Smooth muscle cell (in vitro differentiated cells): ENCODE results near the gene ETV5. TPM values are rescaled to one million over a fixed set of nuclear protein-coding genes. Genes with fewer than 3 reads are reported as not detected.
"Not testable (repeated sequence)": the region's sequence is repeated elsewhere in the genome, so short reads cannot be mapped to it uniquely, and the experiment has no call there.

Experiments used
- DNase-seq: peaks from one replicate; lab custom pipeline; 2025; ENCODE audit not compliant: unreplicated experiment; lab: John Stamatoyannopoulos, UW
- H2AFZ ChIP-seq: fragments of 200-600 bp; sonication (generic); 2 replicates; pipeline ENCODE4 v1.6.0; 2016; ENCODE audit warnings: antibody characterized with exemption, low read depth, mild to moderate bottlenecking
- H3F3A ChIP-seq: fragments of 200-600 bp; sonication (generic); 2 replicates; pipeline ENCODE4 v1.6.0; 2017; ENCODE audit warnings: antibody characterized with exemption, low read depth
- H3K27ac ChIP-seq: fragments of 200-600 bp; sonication (generic); 2 replicates; pipeline ENCODE4 v1.5.1; 2016; ENCODE audit warnings: low read depth, mild to moderate bottlenecking
- H3K27me3 ChIP-seq: fragments of 200-600 bp; sonication (generic); 2 replicates; pipeline ENCODE4 v1.6.1; 2016; ENCODE audit warnings: low read depth, mild to moderate bottlenecking
- H3K36me3 ChIP-seq: fragments of 200-600 bp; sonication (generic); 2 replicates; pipeline ENCODE4 v1.5.1; 2016; ENCODE audit warnings: low read depth
- H3K4me1 ChIP-seq: fragments of 200-600 bp; sonication (generic); 2 replicates; pipeline ENCODE4 v1.5.1; 2016; ENCODE audit warnings: low read depth
- H3K4me2 ChIP-seq: fragments of 200-600 bp; sonication (generic); 2 replicates; pipeline ENCODE4 v1.6.0; 2016; ENCODE audit warnings: mild to moderate bottlenecking
- H3K4me3 ChIP-seq: fragments of 200-600 bp; sonication (generic); 2 replicates; pipeline ENCODE4 v1.5.1; 2016; ENCODE audit warnings: mild to moderate bottlenecking
- H3K79me2 ChIP-seq: fragments of 200-600 bp; sonication (generic); 2 replicates; pipeline ENCODE4 v1.6.0; 2016; ENCODE audit warnings: low read depth, mild to moderate bottlenecking
- H3K9ac ChIP-seq: fragments of 200-600 bp; sonication (generic); 2 replicates; pipeline ENCODE4 v1.6.0; 2016; ENCODE audit warnings: low read depth
- H3K9me3 ChIP-seq: fragments of 200-600 bp; sonication (generic); replicated peaks from 2 replicates; pipeline ENCODE4 v1.5.1; 2016; ENCODE audit warnings: low read depth
- H4K20me1 ChIP-seq: fragments of 200-600 bp; sonication (generic); 2 replicates; pipeline ENCODE4 v1.6.0; 2016; ENCODE audit warnings: low read depth
- WGBS: methylation state at CpG from one replicate; pipeline ENCODE4 v1.1.7; 2016; ENCODE audit warnings: low lambda C conversion rate; 5-methylcytosine and 5-hydroxymethylcytosine counted together
- polyA plus RNA-seq: library from polyadenylated mRNA; unstranded; fragments of >200 nt; fragmentation: Nextera tagmentation; extraction: Ambion mirVana; gene quantifications from 2 replicates; pipeline ENCODE4 v1.2.1, GENCODE V29; 2016
- total RNA-seq: library from RNA; depleted of rRNA; stranded (reverse); fragments of >200 nt; gene quantifications from 2 replicates; pipeline ENCODE4 v1.2.3, GENCODE V29; 2014
- TF ChIP-seq, protein P1 (sequence below): fragments of 200-600 bp; sonication (generic); IDR thresholded peaks from 2 replicates; pipeline ENCODE4 v1.5.1; 2017; ENCODE audit warnings: borderline replicate concordance, mild to moderate bottlenecking, antibody characterized with exemption; ENCODE audit not compliant: insufficient read depth, poor library complexity, severe bottlenecking

ETV5 gene
- total and polyA plus RNA-seq, 2 experiments from 2014 or later, result 32.6 to 51.8 TPM

DNA sequence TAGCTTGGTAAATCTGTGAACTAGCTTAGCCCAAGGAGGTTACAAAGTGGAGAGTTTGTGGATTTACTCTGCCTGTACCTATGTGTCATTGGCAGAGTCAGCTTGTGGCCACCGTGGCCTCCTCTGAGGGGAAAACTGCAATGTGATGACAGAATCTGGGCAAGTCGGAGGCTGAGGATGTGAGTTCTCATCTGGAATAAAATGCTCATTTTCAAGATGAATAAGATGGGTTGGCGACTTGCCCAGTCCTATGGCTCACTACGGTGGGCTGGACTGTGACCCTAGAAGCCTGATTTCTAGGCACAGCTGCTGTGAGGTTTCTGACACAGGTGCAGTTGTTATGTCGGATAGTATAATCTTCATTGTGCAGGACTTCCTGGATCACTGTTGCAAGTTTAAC, 83.7 kb downstream of the ETV5 start:
- WGBS, result 68% methylated on average over 5 of the region's 5 CpGs
- H3K27me3 ChIP-seq, result no peaks in the 10 kb centered on the region
- H3K4me3 ChIP-seq, result no peak overlapping the region
- no peaks in the 10 kb centered on the region for H3K9me3 ChIP-seq
- DNase-seq, result no peak
- no peaks in the 10 kb centered on the region for H3K79me2 ChIP-seq
- no peak overlapping the region for H3K9ac ChIP-seq
- TF ChIP-seq, protein P1, sequence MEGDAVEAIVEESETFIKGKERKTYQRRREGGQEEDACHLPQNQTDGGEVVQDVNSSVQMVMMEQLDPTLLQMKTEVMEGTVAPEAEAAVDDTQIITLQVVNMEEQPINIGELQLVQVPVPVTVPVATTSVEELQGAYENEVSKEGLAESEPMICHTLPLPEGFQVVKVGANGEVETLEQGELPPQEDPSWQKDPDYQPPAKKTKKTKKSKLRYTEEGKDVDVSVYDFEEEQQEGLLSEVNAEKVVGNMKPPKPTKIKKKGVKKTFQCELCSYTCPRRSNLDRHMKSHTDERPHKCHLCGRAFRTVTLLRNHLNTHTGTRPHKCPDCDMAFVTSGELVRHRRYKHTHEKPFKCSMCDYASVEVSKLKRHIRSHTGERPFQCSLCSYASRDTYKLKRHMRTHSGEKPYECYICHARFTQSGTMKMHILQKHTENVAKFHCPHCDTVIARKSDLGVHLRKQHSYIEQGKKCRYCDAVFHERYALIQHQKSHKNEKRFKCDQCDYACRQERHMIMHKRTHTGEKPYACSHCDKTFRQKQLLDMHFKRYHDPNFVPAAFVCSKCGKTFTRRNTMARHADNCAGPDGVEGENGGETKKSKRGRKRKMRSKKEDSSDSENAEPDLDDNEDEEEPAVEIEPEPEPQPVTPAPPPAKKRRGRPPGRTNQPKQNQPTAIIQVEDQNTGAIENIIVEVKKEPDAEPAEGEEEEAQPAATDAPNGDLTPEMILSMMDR, result no peak
- H2AFZ ChIP-seq, result no peak overlapping the region
- no peaks in the 10 kb centered on the region for H3K4me1 ChIP-seq
- no peaks in the 10 kb centered on the region for H3F3A ChIP-seq
- no peak overlapping the region for H3K27ac ChIP-seq
- H3K4me2 ChIP-seq, result no peak overlapping the region
- no peaks in the 10 kb centered on the region for H4K20me1 ChIP-seq
- H3K36me3 ChIP-seq, result no peaks in the 10 kb centered on the region

DNA sequence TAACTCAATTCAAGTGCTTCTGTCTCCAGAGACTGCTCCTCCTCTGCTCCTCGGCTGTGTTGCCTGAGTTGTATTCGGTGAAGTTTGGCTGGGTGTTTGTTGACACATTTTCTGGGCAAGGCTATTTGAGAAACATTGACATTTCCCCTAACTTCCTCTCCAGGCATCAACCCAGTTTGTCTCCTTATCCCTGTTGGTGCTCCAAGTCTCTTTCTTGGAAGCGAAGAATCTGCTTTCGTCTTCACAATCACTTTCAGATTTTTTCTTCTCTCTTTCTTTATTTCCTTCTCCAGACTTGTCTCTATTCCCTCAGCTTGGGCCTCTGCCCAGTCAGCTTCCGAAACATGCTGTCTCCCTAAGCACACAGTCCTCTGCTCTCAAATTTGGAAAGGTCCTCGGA, 84.7 kb downstream of the ETV5 start:
- Histone ChIP-seq H3K27me3 (no peaks in the 10 kb centered on the region), H2AFZ (no peak overlapping the region), H3K4me1 (no peaks in the 10 kb centered on the region), H3K9me3 (no peaks in the 10 kb centered on the region), H3F3A (no peaks in the 10 kb centered on the region), H3K9ac (no peak overlapping the region), H3K4me3 (no peak overlapping the region), H4K20me1 (no peaks in the 10 kb centered on the region), H3K27ac (no peak overlapping the region), H3K36me3 (no peaks in the 10 kb centered on the region), H3K79me2 (no peaks in the 10 kb centered on the region), H3K4me2 (no peak overlapping the region)
- no peak for DNase-seq
- WGBS, result 92% methylated on average over 6 of the region's 6 CpGs
- TF ChIP-seq, protein P1, result no peak

DNA sequence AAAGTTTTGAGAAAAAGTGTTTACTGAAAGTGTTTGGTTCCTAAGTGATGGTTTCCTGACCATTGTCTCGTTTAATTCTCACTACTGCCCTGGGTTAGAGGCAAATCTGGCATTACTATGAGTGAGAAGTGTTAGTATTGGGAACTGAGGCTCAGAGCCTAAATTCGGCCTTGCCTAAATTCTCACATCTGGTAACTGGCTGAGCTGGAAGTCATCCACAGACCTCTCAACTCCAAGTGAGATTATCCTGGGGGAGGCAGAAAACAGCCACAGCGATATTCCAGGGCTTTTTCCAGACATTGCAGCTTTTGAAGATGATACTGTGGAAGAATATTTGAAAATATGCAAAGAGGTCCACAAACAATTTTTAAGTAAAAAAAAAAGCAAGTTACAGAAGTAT, 86.0 kb downstream of the ETV5 start:
- TF ChIP-seq, protein P1, result no peak
- H3K9me3 ChIP-seq, result no peaks in the 10 kb centered on the region
- H3K27ac ChIP-seq, result peak overlapping the region; percentile 36
- H3K9ac ChIP-seq, result no peak overlapping the region
- no peaks in the 10 kb centered on the region for H3K27me3 ChIP-seq
- H3K4me3 ChIP-seq, result no peak overlapping the region
- WGBS, result 58% methylated on average over 3 of the region's 3 CpGs
- H3K4me1 ChIP-seq, result no peaks in the 10 kb centered on the region
- DNase-seq, result no peak
- no peak overlapping the region for H3K4me2 ChIP-seq
- H3K79me2 ChIP-seq, result no peaks in the 10 kb centered on the region
- H3K36me3 ChIP-seq, result no peaks in the 10 kb centered on the region
- no peaks in the 10 kb centered on the region for H3F3A ChIP-seq
- H2AFZ ChIP-seq, result no peak overlapping the region
- no peaks in the 10 kb centered on the region for H4K20me1 ChIP-seq

DNA sequence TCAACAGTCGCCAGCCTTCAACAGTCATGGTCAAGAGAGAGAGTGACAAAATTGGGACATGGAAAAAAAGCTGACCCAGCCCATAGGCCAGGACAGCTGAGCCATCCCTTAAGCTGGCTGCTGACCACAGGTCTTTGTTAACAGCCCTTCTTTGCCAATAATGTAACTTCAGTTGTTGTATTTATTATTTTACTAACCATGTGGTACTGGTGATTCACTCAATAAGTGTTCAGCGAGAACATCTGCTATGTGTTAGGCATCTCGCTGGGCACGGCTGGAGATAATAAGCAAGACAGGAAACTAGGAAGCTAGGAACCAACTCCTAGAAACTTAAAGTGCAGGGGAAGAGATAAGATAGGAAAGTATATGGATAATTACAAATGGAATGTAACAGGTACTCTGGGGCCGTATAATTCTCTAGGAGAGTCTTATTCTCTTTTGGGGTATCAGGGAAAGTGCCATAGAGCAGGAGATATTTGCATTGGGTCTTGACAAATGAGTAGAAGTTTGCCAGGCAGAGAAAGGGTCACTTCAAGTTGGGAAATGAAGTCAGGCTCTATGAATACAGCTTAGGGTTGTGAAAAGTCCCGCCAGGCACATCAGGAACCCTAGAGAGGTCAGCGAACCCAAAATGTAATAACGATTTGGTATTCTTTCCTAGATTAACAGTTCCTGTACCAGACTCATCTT, 87.1 kb downstream of the ETV5 start:
- peak overlapping the region; percentile 57 for H3K27ac ChIP-seq
- no peaks in the 10 kb centered on the region for H3K9me3 ChIP-seq
- no peak overlapping the region for H3K4me2 ChIP-seq
- H4K20me1 ChIP-seq, result no peaks in the 10 kb centered on the region
- H3K36me3 ChIP-seq, result no peaks in the 10 kb centered on the region
- no peaks in the 10 kb centered on the region for H3K27me3 ChIP-seq
- no peak overlapping the region for H3K4me3 ChIP-seq
- DNase-seq, result no peak
- TF ChIP-seq, protein P1, result no peak
- no peaks in the 10 kb centered on the region for H3K4me1 ChIP-seq
- H3K9ac ChIP-seq, result no peak overlapping the region
- WGBS, result 48% methylated on average over 8 of the region's 8 CpGs
- no peak overlapping the region for H2AFZ ChIP-seq
- no peaks in the 10 kb centered on the region for H3K79me2 ChIP-seq
- H3F3A ChIP-seq, result no peaks in the 10 kb centered on the region

DNA sequence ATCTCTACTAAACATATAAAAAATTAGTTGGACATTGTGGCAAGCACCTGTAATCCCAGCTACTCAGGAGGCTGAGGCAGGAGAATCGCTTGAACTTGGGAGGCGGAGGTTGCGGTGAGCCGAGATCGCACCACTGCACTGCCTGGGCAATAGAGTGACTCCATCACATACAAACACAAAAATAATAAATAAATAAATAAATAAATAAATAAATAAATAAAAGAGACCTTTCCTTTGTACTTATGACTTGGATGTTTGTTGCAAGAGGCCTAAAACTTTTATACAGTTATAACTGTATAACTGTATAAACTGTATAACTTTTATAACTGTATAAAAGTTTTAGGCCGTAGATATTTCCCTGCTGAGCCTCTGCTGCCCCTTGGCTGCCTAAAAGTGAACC, 87.6 kb downstream of the ETV5 start:
- H3K27me3 ChIP-seq, H3K9ac ChIP-seq, H3K36me3 ChIP-seq, H3K4me1 ChIP-seq, H3K4me3 ChIP-seq, DNase-seq, H3K79me2 ChIP-seq, H3K9me3 ChIP-seq, H3F3A ChIP-seq, H4K20me1 ChIP-seq, H3K4me2 ChIP-seq, H2AFZ ChIP-seq: not testable (repeated sequence)
- peak overlapping the region; percentile 50 for H3K27ac ChIP-seq
- 81% methylated on average over 6 of the region's 6 CpGs for WGBS
